Activated naive CD8-positive, alpha-beta T cell (primary cell): Measurements from ENCODE around the gene ZDHHC14.

Experiments
- H3K27ac Mint-ChIP-seq: one replicate; pipeline ENCODE4 v1.8.0; 2021; ENCODE audit warnings: mixed read lengths
- H3K27me3 Mint-ChIP-seq: one replicate; pipeline ENCODE4 v1.8.0; 2021; ENCODE audit warnings: mixed read lengths
- H3K36me3 Mint-ChIP-seq: one replicate; pipeline ENCODE4 v1.8.0; 2021; ENCODE audit warnings: mixed read lengths
- H3K4me1 Mint-ChIP-seq: one replicate; pipeline ENCODE4 v1.8.0; 2021; ENCODE audit warnings: low read depth, mixed read lengths
- H3K4me3 Mint-ChIP-seq: one replicate; pipeline ENCODE4 v1.8.0; 2021; ENCODE audit warnings: mild to moderate bottlenecking, mixed read lengths
- H3K9me3 Mint-ChIP-seq: one replicate; pipeline ENCODE4 v1.8.0; 2021; ENCODE audit warnings: low read depth, mixed read lengths

ZDHHC14 gene

DNA sequence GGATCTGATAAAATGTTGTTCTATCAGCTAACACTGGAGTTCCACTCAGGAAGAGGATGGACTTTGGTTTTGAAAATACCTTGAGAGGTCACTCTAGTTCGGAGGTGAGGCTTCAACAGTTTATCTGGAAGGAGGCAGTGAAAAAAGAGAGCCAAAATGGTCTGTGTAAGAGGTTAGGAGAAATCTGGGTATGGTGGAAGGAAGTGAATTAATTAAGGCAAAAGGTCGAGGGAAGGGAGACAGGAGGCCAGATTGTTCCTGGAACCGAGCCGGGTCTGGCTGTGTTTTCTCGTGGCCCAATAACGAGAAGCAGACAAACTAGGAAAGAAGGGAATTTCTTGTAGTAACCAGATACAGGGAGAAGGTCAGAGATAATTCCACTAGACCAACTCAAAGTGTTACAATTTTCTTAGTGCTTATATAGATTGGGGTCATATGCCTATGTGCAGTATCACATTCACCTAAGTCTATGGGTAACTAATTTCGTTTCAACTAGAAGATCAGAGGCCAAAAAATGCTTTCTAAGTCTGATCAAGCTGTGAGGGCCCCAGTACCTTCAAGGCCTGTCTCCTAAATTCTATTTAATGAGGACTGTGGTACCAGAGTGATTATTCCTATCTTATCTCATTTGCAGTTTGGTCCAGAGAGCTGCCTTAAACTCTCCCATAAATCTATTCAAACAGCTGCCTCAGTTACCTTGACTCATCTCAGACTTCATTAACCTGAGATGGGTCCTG is 346.1 kb downstream of the ZDHHC14 start:
- Mint-ChIP-seq H3K36me3 (peaks cover 4% of the 10 kb centered on the region), H3K27ac (no peak overlapping the region), H3K27me3 (no peaks in the 10 kb centered on the region), H3K9me3 (peaks cover 6% of the 10 kb centered on the region), H3K4me1 (no peaks in the 10 kb centered on the region), H3K4me3 (no peak overlapping the region)
